Measurements from ENCODE around the gene SLC30A5.
"Not testable (repeated sequence)": the region's sequence is repeated elsewhere in the genome, so short reads cannot be mapped to it uniquely, and the experiment has no call there.

SLC30A5 gene

DNA sequence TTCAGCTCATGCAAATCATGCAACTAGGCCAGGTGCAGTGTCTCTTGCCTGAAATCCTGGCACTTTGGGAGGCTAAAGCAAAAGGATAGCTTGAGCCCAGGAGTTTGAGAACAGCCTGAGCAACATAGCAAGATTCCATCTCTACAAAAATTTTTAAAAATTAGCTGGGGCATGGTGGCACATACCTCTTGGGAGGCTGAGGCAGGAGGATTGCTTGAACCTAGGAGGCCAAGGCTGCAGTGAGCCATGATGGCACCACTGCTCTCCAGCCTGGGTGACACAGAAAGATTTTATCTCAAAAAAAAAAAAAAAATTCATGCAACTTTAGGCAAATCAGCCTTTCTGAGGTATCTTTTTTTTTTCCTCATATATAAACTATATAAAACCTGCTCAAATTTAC is 37.5 kb downstream of the SLC30A5 start:
- no peak overlapping the region for H3K4me3 ChIP-seq (ENCODE audit: low read depth, low read length)
- TF ChIP-seq, protein P1, sequence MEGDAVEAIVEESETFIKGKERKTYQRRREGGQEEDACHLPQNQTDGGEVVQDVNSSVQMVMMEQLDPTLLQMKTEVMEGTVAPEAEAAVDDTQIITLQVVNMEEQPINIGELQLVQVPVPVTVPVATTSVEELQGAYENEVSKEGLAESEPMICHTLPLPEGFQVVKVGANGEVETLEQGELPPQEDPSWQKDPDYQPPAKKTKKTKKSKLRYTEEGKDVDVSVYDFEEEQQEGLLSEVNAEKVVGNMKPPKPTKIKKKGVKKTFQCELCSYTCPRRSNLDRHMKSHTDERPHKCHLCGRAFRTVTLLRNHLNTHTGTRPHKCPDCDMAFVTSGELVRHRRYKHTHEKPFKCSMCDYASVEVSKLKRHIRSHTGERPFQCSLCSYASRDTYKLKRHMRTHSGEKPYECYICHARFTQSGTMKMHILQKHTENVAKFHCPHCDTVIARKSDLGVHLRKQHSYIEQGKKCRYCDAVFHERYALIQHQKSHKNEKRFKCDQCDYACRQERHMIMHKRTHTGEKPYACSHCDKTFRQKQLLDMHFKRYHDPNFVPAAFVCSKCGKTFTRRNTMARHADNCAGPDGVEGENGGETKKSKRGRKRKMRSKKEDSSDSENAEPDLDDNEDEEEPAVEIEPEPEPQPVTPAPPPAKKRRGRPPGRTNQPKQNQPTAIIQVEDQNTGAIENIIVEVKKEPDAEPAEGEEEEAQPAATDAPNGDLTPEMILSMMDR (IDR thresholded peaks at IDR 0.05; ENCODE audit: low read depth, low read length, missing control alignments) = no peak

GRCh38 chr5:69134126-69134525 is 40.3 kb downstream of the SLC30A5 start:
- DNase-seq (ENCODE audit: low read depth) = no peak
- no peak overlapping the region for H3K4me3 ChIP-seq (ENCODE audit: low read depth, low read length)
- TF ChIP-seq, protein P1 (IDR thresholded peaks at IDR 0.05; ENCODE audit: low read depth, low read length, missing control alignments) = no peak

More for the DNA sequence above, 37.5 kb downstream of the SLC30A5 start:
- no peak for DNase-seq (ENCODE audit: low read depth)

- peak; percentile 63 for DNase-seq (ENCODE audit: low read depth)
- no peak overlapping the region for H3K4me3 ChIP-seq (ENCODE audit: low read depth, low read length)
- TF ChIP-seq, protein P1 (IDR thresholded peaks at IDR 0.05; ENCODE audit: low read depth, low read length, missing control alignments) = no peak
Measured at GRCh38 chr5:69136293-69136692, 42.5 kb downstream of the SLC30A5 start.

- not testable (repeated sequence) for H3K4me3 ChIP-seq (ENCODE audit: low read depth, low read length); DNase-seq (ENCODE audit: low read depth)
Measured at GRCh38 chr5:69137208-69137607, 43.4 kb downstream of the SLC30A5 start.

- TF ChIP-seq, protein P1 (IDR thresholded peaks at IDR 0.05; ENCODE audit: low read depth, low read length, missing control alignments) = no peak
- DNase-seq (ENCODE audit: low read depth) = no peak
- H3K4me3 ChIP-seq (ENCODE audit: low read depth, low read length) = no peak overlapping the region
Measured at GRCh38 chr5:69137807-69138206, 44.0 kb downstream of the SLC30A5 start.

DNA sequence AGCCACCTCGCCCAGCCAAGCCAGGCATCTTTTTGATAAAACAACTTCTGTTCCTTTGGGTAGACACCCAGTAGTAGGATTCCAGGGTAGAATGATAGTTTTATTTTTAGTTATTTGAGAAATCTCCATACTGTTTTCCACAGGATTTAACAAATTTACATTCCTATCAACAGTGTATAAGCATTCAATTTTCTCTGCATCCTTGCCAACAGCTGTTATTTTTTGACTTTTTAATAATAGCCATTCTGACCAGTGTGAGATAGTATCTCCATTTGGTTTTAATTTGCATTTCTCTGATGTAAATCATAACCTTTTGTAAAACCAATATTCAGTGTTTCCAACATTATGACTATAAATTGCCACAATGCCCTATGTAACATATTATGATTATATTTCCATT is 45.0 kb downstream of the SLC30A5 start:
- TF ChIP-seq, protein P1 (IDR thresholded peaks at IDR 0.05; ENCODE audit: low read depth, low read length, missing control alignments) = no peak
- DNase-seq (ENCODE audit: low read depth) = no peak
- no peak overlapping the region for H3K4me3 ChIP-seq (ENCODE audit: low read depth, low read length)

DNA sequence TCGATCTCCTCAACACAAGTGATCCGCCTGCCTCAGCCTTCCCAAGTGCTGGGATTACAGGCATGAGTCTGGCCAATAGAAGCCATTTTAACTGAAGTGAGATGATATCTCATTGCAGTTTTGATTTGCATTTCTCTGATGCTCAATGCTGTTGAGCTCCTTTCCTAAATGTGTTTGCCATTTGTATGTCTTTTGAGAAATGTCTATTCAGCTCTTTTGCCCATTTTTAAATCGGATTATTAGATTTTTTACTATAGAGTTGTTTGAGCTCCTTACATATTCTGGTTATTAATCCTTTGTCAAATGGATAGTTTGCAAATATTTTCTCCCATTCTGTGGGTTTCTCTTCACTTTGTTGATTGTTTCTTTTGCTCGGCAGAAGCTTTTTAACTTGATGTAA is 46.4 kb downstream of the SLC30A5 start:
- not testable (repeated sequence) for DNase-seq (ENCODE audit: low read depth); H3K4me3 ChIP-seq (ENCODE audit: low read depth, low read length)

DNA sequence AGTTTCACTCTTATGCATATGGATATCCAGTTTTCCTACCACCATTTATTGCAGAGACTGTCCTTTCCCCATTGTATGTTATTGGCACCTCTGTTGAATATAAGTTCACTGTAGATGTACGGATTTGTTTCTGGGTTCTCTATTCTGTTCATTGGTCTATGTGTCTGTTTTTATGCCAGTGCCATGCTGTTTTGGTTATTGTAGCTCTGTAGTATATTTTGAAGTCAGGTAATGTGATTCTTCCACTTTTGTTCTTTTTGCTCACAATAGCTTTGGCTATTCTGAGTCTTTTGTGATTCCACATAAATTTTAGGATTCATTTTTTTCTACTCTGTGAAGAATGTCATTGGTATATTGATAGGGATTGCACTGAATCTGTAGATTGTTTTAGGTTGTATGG is 47.0 kb downstream of the SLC30A5 start:
- TF ChIP-seq, protein P1 (IDR thresholded peaks at IDR 0.05; ENCODE audit: low read depth, low read length, missing control alignments) = no peak
- no peak overlapping the region for H3K4me3 ChIP-seq (ENCODE audit: low read depth, low read length)
- no peak for DNase-seq (ENCODE audit: low read depth)

DNA sequence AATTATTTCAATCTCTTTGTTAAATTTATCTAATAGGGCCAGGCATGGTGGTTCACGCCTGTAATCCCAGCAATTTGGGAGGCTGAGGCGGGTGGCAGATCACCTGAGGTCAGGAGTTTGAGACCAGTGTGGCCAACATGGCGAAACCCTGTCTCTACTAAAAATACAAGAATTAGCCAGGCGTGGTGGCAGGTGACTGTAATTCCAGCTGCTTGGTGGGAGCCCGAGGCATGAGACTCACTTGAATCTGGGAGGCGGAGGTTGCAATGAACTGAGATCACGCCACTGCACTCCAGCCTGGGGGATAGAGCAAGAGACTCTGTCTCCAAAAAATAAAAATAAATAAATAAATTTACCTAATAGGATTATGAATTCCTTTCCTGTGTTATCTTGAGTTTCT is 54.8 kb downstream of the SLC30A5 start:
- DNase-seq (ENCODE audit: low read depth); H3K4me3 ChIP-seq (ENCODE audit: low read depth, low read length): not testable (repeated sequence)
